GM10847 (cell line): Measurements from ENCODE around the gene AHDC1.

Source experiments
- POLR2A ChIP-seq: IDR thresholded peaks from 2 replicates; pipeline ENCODE4 v1.6.1; 2011; ENCODE audit not compliant: insufficient read length; ENCODE audit errors: extremely low read depth

Gene AHDC1

GRCh38 chr1:27638047-27638734 is 34.2 kb upstream of the AHDC1 start:
- no peak for TF ChIP-seq POLR2A

DNA sequence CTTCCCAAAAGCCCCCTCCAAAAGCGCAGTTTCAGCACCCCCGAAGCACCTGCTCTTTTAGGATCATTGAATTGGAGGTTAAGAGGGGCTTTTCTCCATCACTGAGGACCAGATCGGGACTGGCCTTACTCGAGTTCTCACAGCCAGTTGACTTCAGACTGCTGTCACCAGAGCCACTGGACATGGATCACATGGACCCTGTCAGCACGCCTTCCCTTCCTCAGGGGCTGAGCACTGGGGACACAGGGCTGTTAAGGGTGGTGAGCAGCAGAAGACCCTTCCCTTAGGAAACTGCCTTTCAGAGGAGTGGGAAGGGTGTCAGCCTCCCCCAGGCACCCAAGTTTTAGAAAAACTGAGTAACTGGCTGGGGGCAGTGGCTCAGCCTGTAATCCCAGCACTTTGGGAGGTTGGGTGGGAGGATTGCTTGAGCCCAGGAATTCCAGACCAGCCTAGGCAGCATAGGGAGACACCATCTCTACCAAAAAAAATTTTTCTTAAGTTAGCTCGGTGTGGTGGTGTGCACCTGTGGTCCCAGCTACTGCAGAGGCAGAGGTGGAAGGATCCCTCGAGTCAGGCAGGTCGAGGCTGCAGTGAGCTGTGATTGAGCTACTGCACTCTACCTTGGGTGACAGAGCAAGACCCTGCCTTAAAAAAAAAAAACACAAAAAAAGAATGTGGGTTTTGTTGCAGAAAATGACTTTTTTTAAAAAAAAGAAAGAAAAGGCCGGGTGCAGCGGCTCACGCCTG is 31.6 kb upstream of the AHDC1 start:
- no peak for TF ChIP-seq POLR2A

DNA sequence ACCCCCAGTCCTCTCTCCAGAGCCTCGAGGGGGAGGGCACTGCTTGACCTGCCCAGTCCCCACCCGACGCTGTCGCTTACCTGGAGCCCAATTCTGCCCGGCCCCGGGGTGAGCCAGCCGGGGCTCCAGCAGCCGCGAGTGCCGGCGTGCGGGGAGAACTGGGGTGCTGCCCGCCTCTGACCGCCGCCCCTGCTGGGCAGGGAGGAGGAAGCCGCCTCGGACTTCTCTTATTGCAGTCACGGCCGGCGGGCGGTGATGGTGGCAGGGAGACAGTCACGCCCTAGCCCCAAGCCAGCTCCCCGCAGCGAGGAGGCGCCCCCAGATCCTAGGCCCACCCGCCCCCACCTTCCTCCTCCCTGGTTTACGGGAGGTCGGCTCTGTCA is 31.0 kb upstream of the AHDC1 start, which contains the start of gene FGR:
Gene FGR (minus strand): TSS at position 201 of the 383 bp plus-strand sequence. CDS start 11,269 bp downstream, outside the sequence.
- TF ChIP-seq POLR2A, result no peak

DNA sequence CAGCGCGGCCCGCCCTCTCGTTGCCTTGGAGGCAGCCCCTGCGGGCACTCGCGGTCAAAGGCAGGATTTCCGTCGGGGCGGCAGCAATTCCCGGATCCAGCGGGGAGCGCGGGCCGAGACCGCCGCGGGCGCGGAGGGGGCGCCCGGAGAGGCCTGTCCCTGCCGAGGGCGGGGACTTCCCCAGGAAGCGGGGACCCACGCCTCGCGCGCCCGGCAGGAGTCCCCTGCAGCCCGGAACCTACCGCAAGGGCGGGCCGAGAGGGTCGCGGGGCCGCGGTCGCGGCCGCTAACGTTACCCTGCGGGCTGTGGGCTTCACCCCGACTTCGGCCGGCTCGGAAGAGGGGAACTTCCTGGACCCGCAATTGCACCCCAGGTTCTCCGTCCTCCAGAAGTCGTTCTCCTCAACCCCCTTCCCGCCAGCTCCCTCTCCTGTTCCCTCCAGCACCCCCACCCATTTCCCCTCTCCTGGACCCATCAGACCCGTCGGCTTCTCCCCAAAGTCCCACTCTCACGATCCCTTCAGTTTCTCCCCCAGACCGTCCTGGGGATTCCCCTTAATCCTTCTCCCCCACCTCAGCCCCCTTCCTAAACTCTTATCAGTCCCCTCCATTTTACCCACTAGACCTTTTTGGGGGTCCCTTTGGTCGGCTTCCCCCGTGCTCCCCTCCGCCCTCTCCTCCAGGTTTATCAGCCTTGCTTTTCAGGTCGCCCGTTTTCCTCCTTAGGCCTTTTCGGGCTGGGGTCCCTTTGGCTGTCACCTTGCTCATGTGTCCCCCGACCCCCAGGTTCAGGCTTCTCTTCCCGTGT is 30.4 kb upstream of the AHDC1 start:
- no peak for TF ChIP-seq POLR2A

DNA sequence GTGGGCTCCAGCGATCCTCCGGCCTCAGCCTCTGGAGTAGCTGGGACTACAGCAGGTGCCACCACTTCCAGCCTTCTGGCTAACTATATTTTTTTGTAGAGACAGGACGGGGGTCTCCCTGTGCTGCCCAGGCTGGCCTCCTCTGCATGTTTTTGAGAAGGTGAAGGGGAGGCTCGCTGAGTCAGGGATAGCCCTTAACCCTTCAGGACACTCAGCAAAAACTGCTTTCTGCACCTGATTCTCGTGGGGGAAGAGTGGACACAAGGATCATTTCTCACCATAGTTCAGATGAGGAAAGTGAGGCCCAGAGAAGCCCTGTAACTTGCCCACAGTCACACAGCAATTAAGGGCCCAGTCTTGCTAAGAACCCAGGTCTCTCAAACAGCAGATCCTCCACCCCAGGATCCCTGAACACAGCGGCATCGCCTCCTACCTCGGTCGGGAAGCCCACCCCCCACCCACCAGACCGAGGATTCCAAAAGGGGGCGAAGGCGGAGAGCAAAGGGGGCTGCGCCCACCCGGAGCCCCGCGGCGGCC is 29.8 kb upstream of the AHDC1 start:
- TF ChIP-seq POLR2A, result no peak

- TF ChIP-seq POLR2A, result no peak
These were observed 29.3 kb upstream of the AHDC1 start for GRCh38 chr1:27633298-27633610.

DNA sequence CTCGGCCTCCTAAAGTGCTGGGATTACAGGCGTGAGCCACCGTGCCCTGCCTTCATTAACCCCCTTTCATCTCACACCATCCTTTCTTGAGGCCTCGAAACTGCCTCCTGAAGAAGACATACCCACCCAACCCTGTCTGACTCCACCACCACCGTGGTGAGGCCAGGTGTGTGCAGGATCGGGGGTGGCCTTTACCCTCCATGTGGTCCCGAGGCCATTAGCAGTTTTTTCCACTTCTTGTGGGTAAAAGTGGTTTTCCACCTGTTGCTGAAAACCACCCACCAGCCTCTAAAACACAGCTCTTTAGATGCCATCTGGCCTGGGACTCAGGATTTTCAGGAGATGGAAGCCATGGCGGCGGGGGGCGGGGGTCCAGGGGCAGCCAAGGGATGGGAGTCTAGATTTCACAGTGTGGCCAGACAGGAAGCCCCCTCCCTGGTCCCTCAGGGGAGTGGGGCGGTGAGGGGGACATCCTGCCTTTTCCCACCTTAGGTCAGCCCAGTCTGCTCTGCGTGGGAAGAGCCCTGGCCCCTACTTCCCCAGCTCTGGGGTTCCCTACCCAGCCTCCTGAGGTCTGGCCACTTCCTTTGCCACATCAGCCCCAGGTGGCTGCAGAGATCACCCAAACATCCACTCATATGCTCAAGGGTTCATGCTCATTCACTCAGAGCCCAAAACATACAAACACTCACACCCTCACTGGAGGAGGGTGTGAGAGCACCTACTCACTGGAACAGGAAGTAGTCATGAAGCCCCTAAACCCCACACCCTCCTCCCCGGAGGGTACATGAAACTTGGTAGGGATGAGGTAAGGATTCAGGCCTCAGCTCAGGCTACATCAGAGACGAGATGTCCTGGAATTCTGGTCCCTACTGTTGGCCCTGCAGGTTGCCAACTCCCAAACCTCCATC is 28.7 kb upstream of the AHDC1 start:
- TF ChIP-seq POLR2A, result no peak

- TF ChIP-seq POLR2A, result no peak
These were observed 27.0 kb upstream of the AHDC1 start for GRCh38 chr1:27630859-27631491.

- TF ChIP-seq POLR2A, result no peak
These were observed 24.8 kb upstream of the AHDC1 start for GRCh38 chr1:27628712-27629111.

- TF ChIP-seq POLR2A, result no peak
These were observed 23.1 kb upstream of the AHDC1 start for GRCh38 chr1:27627061-27627460.

DNA sequence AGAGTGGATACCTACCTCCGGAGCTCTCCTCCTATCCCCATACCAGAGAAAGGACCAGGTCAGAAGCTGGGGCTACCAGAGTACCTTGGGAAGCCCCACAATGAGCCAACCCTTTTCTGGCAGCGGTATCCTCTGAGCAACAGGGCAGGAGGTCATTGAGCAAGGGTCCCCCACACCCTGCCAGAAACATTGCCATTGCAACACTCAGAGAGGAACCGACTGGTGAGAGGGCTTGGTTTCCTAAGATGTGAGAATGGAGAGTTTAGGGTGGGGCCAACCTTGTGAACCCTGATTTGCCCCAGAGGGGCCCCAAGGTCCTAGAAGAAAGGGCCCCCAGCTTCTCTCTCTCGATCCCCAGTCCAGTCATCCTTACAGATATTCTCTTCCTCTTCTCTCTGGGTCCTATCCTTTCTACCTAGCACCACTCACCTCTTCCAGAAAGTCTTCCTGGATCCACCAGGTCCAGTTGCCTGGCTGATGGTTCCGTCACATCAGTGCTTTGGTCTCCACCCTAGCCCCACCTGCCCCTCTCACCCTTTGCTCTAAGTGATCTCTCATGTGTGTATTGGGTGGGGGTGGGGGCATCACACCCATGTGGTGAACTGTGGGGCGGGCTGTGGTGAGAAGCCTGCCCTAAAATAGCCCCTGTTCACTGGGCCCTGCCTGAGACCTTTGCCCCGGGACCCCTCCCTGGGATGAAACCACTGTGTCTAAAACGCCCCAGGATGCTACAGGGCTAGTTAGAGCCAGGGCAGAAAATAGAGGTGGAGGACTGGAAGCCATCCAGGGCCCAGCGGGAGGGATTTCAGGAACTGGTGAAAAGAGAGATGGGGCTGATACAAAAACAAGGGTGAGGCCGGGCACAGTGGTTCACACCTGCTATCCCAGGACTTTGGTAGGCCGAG is 22.3 kb upstream of the AHDC1 start:
- peak; percentile 47 for TF ChIP-seq POLR2A

GRCh38 chr1:27624467-27625178 is 20.7 kb upstream of the AHDC1 start:
- no peak for TF ChIP-seq POLR2A
